Hepatocyte (in vitro differentiated cells): ENCODE measurements around the gene ABCA13.

ENCODE experiments used
- EZH2phosphoT487 ChIP-seq: fragments of 200-600 bp; sonication (generic); IDR thresholded peaks from one replicate; pipeline ENCODE4 v1.6.1; 2018; ENCODE audit warnings: antibody characterized with exemption, mild to moderate bottlenecking, low read depth, moderate library complexity; ENCODE audit not compliant: unreplicated experiment, severe bottlenecking
- TF ChIP-seq, protein P1 (sequence below): fragments of 200-600 bp; sonication (generic); IDR thresholded peaks from 2 replicates; pipeline ENCODE4 v1.5.1; 2016; ENCODE audit warnings: antibody characterized with exemption, mild to moderate bottlenecking; ENCODE audit not compliant: poor library complexity

DNA sequence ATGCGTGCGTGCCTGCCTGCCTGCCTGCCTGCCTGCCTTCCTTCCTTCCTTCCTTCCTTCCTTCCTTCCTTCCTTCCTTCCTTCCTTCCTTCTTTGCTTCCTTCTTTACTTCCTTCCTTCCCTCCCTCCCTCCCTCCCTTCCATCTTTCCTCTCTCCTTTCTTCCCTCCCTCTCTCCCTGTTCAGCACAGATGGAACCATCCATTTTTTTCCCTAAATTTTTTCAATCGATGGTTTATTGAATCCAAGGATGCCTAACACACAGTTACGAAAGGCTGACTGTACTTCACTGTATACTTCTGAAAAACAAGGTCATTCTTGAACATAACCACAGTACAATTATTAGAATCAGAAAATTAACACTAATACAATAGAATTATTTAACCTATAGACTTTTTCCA, 53.8 kb downstream of the ABCA13 start:
- TF ChIP-seq, protein P1, sequence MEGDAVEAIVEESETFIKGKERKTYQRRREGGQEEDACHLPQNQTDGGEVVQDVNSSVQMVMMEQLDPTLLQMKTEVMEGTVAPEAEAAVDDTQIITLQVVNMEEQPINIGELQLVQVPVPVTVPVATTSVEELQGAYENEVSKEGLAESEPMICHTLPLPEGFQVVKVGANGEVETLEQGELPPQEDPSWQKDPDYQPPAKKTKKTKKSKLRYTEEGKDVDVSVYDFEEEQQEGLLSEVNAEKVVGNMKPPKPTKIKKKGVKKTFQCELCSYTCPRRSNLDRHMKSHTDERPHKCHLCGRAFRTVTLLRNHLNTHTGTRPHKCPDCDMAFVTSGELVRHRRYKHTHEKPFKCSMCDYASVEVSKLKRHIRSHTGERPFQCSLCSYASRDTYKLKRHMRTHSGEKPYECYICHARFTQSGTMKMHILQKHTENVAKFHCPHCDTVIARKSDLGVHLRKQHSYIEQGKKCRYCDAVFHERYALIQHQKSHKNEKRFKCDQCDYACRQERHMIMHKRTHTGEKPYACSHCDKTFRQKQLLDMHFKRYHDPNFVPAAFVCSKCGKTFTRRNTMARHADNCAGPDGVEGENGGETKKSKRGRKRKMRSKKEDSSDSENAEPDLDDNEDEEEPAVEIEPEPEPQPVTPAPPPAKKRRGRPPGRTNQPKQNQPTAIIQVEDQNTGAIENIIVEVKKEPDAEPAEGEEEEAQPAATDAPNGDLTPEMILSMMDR = no peak
- TF ChIP-seq EZH2phosphoT487 = no peak
